ENCODE measurements around the gene SPATA31E1. TPM values are rescaled to one million over a fixed set of nuclear protein-coding genes. Genes with fewer than 3 reads are reported as not detected.
"Not testable (repeated sequence)": the region's sequence is repeated elsewhere in the genome, so short reads cannot be mapped to it uniquely, and the experiment has no call there.

The SPATA31E1 gene
- total and polyA plus RNA-seq, 2 donors (not counting 1 experiment from before 2014, with no cell fraction given), result not detected

GRCh38 chr9:87849144-87849758 is 33.4 kb upstream of the SPATA31E1 start:
- H2AFZ ChIP-seq (ENCODE audit: insufficient read depth, low read depth, low read length, poor library complexity, severe bottlenecking), result no peak overlapping the region
- H3K9me3 ChIP-seq (ENCODE audit: control extremely low read depth in 1 of 3, control insufficient read depth in 2 of 3, insufficient read depth in 1 of 3, low read length in 2 of 3), result peaks cover 0 to 3% (median 0%) of the 10 kb centered on the region in 3 donors
- H3K27me3 ChIP-seq (replicated peaks in 1 of 4; ENCODE audit: control extremely low read depth in 1 of 4, control insufficient read depth in 3 of 4, insufficient read depth in 4 of 4, low read length in 3 of 4), result no peaks in the 10 kb centered on the region
- Mint-ChIP-seq H3K4me1 (no peaks in the 10 kb centered on the region), H3K27me3 (no peaks in the 10 kb centered on the region), H3K4me3 (no peak overlapping the region), H3K9me3 (ENCODE audit: insufficient read depth) (no peaks in the 10 kb centered on the region), H3K27ac (no peak overlapping the region)
- no peaks in the 10 kb centered on the region for H3K79me2 ChIP-seq (ENCODE audit: control insufficient read depth, insufficient read depth, low read length)
- no peak overlapping the region for H3K27ac ChIP-seq (ENCODE audit: low read length in 2 of 2)
- TF ChIP-seq, protein P1, sequence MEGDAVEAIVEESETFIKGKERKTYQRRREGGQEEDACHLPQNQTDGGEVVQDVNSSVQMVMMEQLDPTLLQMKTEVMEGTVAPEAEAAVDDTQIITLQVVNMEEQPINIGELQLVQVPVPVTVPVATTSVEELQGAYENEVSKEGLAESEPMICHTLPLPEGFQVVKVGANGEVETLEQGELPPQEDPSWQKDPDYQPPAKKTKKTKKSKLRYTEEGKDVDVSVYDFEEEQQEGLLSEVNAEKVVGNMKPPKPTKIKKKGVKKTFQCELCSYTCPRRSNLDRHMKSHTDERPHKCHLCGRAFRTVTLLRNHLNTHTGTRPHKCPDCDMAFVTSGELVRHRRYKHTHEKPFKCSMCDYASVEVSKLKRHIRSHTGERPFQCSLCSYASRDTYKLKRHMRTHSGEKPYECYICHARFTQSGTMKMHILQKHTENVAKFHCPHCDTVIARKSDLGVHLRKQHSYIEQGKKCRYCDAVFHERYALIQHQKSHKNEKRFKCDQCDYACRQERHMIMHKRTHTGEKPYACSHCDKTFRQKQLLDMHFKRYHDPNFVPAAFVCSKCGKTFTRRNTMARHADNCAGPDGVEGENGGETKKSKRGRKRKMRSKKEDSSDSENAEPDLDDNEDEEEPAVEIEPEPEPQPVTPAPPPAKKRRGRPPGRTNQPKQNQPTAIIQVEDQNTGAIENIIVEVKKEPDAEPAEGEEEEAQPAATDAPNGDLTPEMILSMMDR (IDR thresholded peaks at IDR 0.05), result no peak
- TF ChIP-seq EZH2 (IDR thresholded peaks at IDR 0.05; ENCODE audit: borderline replicate concordance, insufficient read depth, low read depth, low read length, poor library complexity, severe bottlenecking), result no peak
- ATAC-seq (ENCODE audit: low read depth), result no peak
- POLR2A ChIA-PET, result no interaction called here
- WGBS (ENCODE audit: insufficient coverage), result 79% methylated on average over 3 of the region's 3 CpGs
- CTCF ChIA-PET, result no interaction called here
- H3K4me1 ChIP-seq (ENCODE audit: control insufficient read depth in 2 of 2, insufficient read depth in 2 of 2, low read length in 2 of 2), result no peaks in the 10 kb centered on the region
- intact Hi-C loops (cut with micrococcal nuclease), result no loop called here
- no peaks in the 10 kb centered on the region for H4K20me1 ChIP-seq (ENCODE audit: control insufficient read depth, insufficient read depth, low read length, poor library complexity, severe bottlenecking)
- H3K4me3 ChIP-seq (ENCODE audit: control extremely low read depth in 1 of 5, extremely low read depth in 1 of 5, insufficient read depth in 1 of 5, low read depth in 2 of 5, low read length in 4 of 5), result no peak overlapping the region
- DNase-seq, result no peak
- no peak overlapping the region for H3K9ac ChIP-seq (ENCODE audit: low read length)
- H3K4me2 ChIP-seq (replicated peaks; ENCODE audit: low read depth, low read length, poor library complexity, severe bottlenecking), result no peak overlapping the region
- H3K36me3 ChIP-seq (replicated peaks in 1 of 2; ENCODE audit: control extremely low read depth in 1 of 2, control insufficient read depth in 1 of 2, extremely low read depth in 1 of 2, insufficient read depth in 2 of 2, low read length in 1 of 2), result no peaks in the 10 kb centered on the region

GRCh38 chr9:87850391-87850790 is 32.3 kb upstream of the SPATA31E1 start:
- ATAC-seq (ENCODE audit: low read depth), result no peak
- H3K4me1 Mint-ChIP-seq, result no peaks in the 10 kb centered on the region
- no peaks in the 10 kb centered on the region for H3K4me1 ChIP-seq (ENCODE audit: control insufficient read depth in 2 of 2, insufficient read depth in 2 of 2, low read length in 2 of 2)
- no peak for DNase-seq
- H3K79me2 ChIP-seq (ENCODE audit: control insufficient read depth, insufficient read depth, low read length), result no peaks in the 10 kb centered on the region
- H3K27ac Mint-ChIP-seq, result no peak overlapping the region
- H3K9me3 ChIP-seq (ENCODE audit: control extremely low read depth in 1 of 3, control insufficient read depth in 2 of 3, insufficient read depth in 1 of 3, low read length in 2 of 3), result peaks cover 0 to 3% (median 0%) of the 10 kb centered on the region in 3 donors
- no peaks in the 10 kb centered on the region for H3K9me3 Mint-ChIP-seq (ENCODE audit: insufficient read depth)
- TF ChIP-seq, protein P1 (IDR thresholded peaks at IDR 0.05), result no peak
- TF ChIP-seq EZH2 (IDR thresholded peaks at IDR 0.05; ENCODE audit: borderline replicate concordance, insufficient read depth, low read depth, low read length, poor library complexity, severe bottlenecking), result no peak
- CTCF ChIA-PET, result no interaction called here
- no peaks in the 10 kb centered on the region for H3K36me3 ChIP-seq (replicated peaks in 1 of 2; ENCODE audit: control extremely low read depth in 1 of 2, control insufficient read depth in 1 of 2, extremely low read depth in 1 of 2, insufficient read depth in 2 of 2, low read length in 1 of 2)
- no peaks in the 10 kb centered on the region for H4K20me1 ChIP-seq (ENCODE audit: control insufficient read depth, insufficient read depth, low read length, poor library complexity, severe bottlenecking)
- H3K27ac ChIP-seq (ENCODE audit: low read length in 2 of 2), result no peak overlapping the region
- H3K4me2 ChIP-seq (replicated peaks; ENCODE audit: low read depth, low read length, poor library complexity, severe bottlenecking), result no peak overlapping the region
- H3K4me3 Mint-ChIP-seq, result no peak overlapping the region
- H2AFZ ChIP-seq (ENCODE audit: insufficient read depth, low read depth, low read length, poor library complexity, severe bottlenecking), result no peak overlapping the region
- H3K4me3 ChIP-seq (ENCODE audit: control extremely low read depth in 1 of 5, extremely low read depth in 1 of 5, insufficient read depth in 1 of 5, low read depth in 2 of 5, low read length in 4 of 5), result no peak overlapping the region
- intact Hi-C loops (cut with micrococcal nuclease), result no loop called here
- POLR2A ChIA-PET, result no interaction called here
- H3K9ac ChIP-seq (ENCODE audit: low read length), result no peak overlapping the region
- no peaks in the 10 kb centered on the region for H3K27me3 Mint-ChIP-seq
- H3K27me3 ChIP-seq (replicated peaks in 1 of 4; ENCODE audit: control extremely low read depth in 1 of 4, control insufficient read depth in 3 of 4, insufficient read depth in 4 of 4, low read length in 3 of 4), result no peaks in the 10 kb centered on the region
- 93% methylated on average over 4 of the region's 4 CpGs for WGBS (ENCODE audit: insufficient coverage)

DNA sequence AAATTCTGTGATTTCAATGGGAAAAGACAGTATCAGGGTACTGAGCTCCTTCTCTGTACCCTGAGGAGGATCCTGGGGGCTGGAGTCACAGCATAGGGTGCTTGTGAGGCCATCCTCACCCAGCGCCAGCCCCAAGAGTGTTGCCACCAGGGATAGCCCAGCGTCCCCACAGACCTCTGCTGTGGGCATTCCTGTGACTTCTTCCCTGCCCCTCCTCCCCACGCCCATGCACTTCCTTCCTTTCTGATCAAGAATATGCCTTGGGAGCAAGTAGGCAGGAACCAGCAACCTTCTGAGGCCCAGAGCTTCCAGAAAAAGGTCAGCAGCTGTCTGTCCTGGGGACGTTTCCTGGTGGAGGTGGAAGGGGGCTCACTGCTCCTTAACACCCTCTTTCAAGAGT is 31.5 kb upstream of the SPATA31E1 start:
- H3K4me3 ChIP-seq (ENCODE audit: control extremely low read depth in 1 of 5, extremely low read depth in 1 of 5, insufficient read depth in 1 of 5, low read depth in 2 of 5, low read length in 4 of 5); H3K4me2 ChIP-seq (replicated peaks; ENCODE audit: low read depth, low read length, poor library complexity, severe bottlenecking): not testable (repeated sequence)

More for the DNA sequence above, 31.5 kb upstream of the SPATA31E1 start:
- H3K36me3 ChIP-seq (replicated peaks in 1 of 2; ENCODE audit: control extremely low read depth in 1 of 2, control insufficient read depth in 1 of 2, extremely low read depth in 1 of 2, insufficient read depth in 2 of 2, low read length in 1 of 2); H2AFZ ChIP-seq (ENCODE audit: insufficient read depth, low read depth, low read length, poor library complexity, severe bottlenecking); H3K4me1 Mint-ChIP-seq; intact Hi-C loops (cut with micrococcal nuclease); H3K27ac ChIP-seq (ENCODE audit: low read length in 2 of 2); H3K27ac Mint-ChIP-seq; ATAC-seq (ENCODE audit: low read depth); POLR2A ChIA-PET; H3K9me3 ChIP-seq (ENCODE audit: control extremely low read depth in 1 of 3, control insufficient read depth in 2 of 3, insufficient read depth in 1 of 3, low read length in 2 of 3); H3K4me1 ChIP-seq (ENCODE audit: control insufficient read depth in 2 of 2, insufficient read depth in 2 of 2, low read length in 2 of 2); H3K79me2 ChIP-seq (ENCODE audit: control insufficient read depth, insufficient read depth, low read length); H3K27me3 Mint-ChIP-seq; H3K9me3 Mint-ChIP-seq (ENCODE audit: insufficient read depth); H3K27me3 ChIP-seq (replicated peaks in 1 of 4; ENCODE audit: control extremely low read depth in 1 of 4, control insufficient read depth in 3 of 4, insufficient read depth in 4 of 4, low read length in 3 of 4); CTCF ChIA-PET; DNase-seq; H3K9ac ChIP-seq (ENCODE audit: low read length); H3K4me3 Mint-ChIP-seq; H4K20me1 ChIP-seq (ENCODE audit: control insufficient read depth, insufficient read depth, low read length, poor library complexity, severe bottlenecking): not testable (repeated sequence)
- 77% methylated on average over 3 of the region's 4 CpGs for WGBS (ENCODE audit: insufficient coverage)

Data from B cell (primary cell).